ENCODE data around the gene FSTL4.

GRCh38 chr5:133393776-133394476 lies 218.4 kb downstream of the FSTL4 start:
- TF ChIP-seq, protein P1, sequence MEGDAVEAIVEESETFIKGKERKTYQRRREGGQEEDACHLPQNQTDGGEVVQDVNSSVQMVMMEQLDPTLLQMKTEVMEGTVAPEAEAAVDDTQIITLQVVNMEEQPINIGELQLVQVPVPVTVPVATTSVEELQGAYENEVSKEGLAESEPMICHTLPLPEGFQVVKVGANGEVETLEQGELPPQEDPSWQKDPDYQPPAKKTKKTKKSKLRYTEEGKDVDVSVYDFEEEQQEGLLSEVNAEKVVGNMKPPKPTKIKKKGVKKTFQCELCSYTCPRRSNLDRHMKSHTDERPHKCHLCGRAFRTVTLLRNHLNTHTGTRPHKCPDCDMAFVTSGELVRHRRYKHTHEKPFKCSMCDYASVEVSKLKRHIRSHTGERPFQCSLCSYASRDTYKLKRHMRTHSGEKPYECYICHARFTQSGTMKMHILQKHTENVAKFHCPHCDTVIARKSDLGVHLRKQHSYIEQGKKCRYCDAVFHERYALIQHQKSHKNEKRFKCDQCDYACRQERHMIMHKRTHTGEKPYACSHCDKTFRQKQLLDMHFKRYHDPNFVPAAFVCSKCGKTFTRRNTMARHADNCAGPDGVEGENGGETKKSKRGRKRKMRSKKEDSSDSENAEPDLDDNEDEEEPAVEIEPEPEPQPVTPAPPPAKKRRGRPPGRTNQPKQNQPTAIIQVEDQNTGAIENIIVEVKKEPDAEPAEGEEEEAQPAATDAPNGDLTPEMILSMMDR (IDR thresholded peaks at IDR 0.05; ENCODE audit: low read depth, low read length, missing input control), result no peak
- TF ChIP-seq SP1 (IDR thresholded peaks at IDR 0.05), result no peak
- TF ChIP-seq REST (IDR thresholded peaks at IDR 0.05), result no peak

All from liver (tissue), 3 donors.